AML-193 (cell line): ENCODE measurements around the gene NUB1.

Experiments used
- DNase-seq, 2 experiments: peaks; one replicate each; lab custom pipeline; 2025; lab: John Stamatoyannopoulos, UW

NUB1 gene

DNA sequence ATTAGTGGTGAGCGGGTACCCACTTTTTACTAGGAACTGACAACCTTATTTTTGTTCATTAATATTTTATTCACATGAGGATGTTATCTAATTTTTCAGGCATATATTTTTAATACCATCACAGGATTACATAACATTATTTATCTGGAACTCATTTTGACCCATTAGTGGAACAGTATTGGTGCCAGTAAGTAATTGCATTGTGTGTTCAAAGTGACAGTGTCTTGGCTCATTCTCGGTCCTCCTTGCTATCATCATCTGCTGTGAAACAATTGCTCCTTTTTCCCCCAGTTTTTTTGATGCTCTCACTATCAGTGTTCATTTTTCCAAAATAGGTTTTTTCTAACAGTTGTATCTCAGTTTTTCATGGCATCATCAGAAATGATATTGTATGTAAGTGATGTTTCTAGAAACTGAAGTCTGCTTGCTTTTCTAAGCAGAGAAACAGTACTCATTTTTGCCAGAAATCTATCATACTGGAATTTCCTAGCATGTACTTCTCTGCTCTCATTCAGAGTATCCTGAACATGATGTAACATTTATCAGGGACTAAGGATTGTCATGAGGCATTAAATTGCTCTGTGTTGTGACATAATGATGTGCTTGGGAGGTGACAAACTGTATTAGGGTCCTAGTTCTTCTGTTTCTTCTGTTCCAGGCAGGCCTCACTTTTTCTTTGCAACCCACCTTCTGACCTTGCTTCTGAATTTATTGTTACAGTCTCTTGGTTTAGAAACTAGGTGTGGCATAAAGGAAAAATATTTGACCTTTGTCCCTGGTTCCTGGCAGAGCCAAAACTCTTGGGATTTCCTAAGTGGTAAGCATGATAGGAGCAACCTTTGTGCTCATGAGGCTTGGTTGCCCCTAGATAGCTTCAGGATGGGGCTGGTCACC, 4.2 kb downstream of the NUB1 start:
- DNase-seq, result no peak

DNA sequence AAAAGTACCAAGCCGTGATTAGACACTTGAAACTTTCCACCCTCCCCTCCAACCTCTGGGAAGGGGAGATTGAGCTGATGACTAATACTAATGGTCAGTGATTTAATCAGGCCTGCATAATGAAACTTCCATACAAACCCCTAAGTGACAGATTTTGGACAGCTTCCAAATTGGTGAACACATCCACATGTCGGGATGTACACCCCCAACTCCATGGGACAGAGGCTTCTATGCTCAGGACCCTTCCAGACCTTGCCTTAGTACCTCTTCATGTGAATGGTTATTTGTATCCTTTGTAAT, 4.8 kb downstream of the NUB1 start:
- no peak for DNase-seq

DNA sequence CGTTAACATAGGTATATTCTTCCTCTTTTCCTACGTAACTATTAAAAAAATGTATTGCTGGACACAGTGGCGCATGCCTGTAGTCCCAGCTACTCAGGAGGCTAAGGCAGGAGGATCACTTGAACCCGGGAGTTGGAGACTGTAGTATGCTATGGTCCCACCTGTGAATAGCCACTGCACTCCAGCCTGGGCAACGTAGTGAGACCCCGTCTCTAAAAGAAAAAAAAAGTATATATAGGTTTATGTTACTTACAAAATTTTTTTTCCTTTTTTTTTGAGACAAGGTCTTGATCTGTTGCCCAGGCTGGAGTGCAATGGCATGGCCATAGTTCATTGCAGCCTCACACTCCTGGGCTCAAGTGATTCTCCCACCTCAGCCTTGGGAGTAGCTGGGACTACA, 5.6 kb downstream of the NUB1 start:
- no peak for DNase-seq

DNA sequence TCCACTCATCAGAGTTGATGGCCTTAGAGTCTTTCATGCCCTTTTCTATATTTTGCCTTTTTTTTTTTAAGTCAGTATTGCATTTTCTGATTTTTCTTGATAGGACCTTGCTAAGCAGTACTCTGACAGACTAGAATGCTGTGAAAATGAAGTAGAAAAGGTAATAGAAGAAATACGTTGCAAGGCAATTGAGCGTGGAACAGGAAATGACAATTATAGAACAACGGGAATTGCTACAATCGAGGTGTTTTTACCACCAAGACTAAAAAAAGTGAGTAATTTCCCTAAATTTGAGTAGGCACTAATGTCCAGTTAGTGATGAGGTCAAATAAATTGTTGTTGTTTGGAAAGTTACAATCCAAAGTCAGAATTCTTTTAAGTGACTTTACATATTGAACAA, 7.4 kb downstream of the NUB1 start:
- no peak for DNase-seq

DNA sequence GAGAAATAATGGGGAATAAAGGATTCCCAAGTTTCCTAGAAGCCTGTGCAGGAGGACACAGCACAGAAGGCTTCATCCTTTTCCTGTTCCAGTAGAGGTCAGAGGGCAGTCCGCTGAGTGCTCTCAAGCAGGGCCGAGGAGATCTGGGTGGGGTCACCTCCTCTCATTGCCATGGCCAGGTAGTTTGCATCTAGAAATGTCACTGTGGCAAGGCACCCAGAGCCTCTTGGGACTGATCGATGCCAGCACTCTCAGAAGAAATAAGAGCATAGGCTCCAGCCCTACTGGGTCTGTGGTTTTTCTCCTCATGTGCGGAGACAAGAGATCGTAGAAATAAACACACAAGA, 7.9 kb downstream of the NUB1 start:
- no peak for DNase-seq

DNA sequence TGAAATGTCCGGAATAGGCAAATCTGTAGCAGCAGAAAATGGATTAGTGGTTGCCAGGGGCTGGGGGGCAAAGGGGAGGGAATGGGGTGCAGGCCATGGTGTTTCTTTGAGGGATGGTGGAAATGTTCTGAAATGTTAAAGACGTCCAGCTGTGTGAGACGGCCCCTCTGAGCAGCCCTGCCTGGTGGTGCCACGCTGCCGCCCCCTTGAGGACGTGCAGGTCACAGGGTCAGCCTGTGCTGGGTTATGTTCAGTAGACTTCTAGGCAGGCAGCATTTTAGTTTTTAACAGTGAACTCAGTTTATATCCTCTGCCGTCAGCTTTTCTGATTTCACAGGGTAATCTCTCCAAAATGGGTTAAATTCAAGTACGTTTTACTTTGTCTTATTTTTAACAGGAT, 9.4 kb downstream of the NUB1 start:
- DNase-seq, result no peak

DNA sequence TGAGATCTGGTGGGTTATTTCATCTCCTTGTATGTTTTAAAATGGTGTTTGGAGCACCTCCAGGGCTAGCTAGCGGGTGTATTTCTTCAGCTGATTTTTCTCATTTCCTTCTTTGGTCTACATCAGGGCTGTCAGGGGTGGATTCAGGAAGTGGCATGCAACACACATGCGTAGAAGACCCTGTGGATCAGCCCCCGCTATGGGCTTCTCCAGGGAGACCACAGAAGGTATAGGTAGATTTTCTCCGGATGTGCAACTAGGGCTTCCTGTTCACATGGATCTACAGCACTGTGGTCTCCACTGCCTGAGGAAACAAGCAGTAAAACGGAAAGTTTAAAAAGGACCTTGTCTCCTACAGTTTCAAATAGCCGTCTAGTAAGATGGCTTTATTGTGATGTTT, 10.4 kb downstream of the NUB1 start:
- DNase-seq, result no peak

DNA sequence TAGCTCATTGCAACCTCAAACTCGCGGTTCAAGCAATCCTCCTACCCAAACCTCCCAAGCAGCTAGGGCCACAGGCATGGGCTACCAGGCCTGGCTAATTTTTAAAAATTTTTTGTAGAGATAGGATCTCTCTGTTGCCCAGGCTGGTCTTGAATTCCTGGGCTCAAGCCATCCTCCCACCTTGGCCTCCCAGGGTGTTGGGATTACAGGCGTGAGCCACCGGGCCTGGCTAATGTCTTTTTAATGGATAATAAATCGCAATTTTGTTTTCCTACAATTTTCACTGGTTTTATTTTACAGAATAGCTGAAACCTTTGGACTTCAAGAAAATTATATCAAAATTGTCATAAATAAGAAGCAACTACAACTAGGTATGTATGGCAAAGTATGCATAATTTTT, 10.9 kb downstream of the NUB1 start:
- no peak for DNase-seq

DNA sequence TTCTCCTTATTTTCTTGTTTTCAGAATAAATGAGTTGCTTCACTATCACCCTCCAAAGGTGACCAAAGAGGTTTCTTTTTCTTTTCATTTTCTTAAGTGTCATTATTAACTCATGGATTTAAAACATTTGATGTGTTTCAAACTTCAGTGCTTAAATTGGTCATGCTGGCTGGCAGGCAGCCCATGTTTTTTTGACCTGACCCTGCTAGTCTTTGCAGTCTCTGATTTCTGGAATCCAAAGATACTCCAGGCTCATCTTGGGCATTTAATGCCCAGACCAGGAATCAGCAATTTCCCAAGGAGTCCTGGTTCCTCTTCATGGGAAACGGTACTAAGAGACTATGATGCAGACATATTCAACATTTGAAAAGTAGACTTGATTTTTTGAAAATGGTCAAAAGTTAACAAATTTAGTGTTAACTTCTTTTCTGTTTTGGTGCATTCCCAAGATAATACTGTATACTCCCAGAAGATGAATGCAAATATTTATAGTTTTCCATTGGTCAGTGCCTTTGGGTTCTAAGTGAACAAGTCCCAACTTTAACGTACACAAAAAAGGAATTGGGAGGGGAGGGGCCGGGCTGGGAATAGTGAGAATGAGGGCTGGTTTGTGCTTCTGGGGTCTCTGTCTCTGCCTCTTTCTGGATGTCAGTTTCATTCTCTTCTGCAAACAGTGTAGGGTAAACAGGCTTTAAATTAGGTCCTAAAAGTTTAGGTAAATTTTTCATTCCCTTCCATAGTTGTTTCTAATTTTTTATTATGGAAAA, 19.8 kb downstream of the NUB1 start:
- DNase-seq, result no peak

DNA sequence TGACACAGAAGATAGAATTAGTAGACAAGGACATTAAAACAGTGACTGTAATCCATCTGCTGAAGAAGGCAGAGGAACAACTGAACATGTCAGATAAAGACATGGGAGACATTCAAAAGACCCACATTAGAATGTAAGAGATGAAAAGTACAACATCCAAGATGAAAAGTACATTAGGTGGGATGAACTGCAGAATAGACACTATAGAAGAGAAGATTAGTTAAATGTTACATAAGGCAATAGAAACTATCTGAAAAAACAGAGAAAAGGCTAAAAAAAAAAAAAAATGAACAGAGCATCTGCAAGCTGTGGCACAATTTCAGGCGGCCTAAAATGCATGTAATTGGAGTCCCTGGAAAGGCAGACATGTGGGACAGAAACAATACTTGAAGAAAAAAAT, 21.6 kb downstream of the NUB1 start:
- no peak for DNase-seq

DNA sequence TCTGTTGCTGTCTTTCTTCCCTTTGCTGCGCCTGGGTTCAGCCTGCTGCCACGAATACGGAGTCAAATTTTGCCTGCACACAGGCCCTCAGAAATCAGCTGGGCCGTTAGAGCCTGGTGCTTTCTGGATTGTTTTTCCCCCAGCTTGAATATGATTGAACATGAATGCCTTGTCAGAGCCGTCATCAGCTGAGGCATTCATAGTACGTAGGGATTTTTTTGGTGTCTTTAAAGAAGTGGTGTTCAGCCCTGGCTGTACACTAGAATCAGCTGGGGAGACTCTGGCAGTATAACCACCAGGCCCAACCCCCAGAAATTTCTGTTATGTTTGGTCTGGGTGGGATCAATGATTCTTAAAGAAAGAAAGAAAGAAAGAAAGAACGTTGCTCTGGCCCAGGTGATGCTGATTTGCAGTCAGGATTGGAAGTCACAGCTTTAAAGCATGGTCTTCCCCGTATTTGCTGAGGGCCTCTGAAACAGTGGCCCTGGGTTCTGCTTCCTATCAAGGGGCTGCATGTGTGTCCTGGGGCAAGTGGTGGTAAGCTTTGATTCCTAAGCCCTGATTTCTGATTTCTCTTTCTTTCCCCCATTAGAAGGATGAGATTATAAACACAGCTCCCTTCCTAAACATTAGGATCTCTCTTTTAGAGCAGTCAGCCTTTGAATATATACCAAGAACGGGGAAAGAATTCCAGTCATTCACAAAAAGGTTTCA, 24.7 kb downstream of the NUB1 start:
- no peak for DNase-seq

DNA sequence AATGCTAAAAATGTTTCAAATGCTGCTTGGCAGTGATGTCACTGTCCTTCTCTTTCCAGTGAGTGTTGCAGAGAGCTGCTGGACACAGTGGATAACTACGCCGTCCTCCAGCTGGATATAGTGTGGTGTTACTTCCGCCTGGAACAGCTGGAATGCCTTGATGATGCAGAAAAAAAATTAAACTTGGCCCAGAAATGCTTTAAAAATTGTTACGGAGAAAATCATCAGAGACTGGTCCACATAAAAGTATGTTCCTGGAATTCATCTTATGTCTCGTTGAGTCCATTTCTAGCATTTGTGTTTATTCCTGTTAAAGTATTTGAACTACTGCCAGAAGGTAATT, 25.2 kb downstream of the NUB1 start:
- DNase-seq, result no peak

DNA sequence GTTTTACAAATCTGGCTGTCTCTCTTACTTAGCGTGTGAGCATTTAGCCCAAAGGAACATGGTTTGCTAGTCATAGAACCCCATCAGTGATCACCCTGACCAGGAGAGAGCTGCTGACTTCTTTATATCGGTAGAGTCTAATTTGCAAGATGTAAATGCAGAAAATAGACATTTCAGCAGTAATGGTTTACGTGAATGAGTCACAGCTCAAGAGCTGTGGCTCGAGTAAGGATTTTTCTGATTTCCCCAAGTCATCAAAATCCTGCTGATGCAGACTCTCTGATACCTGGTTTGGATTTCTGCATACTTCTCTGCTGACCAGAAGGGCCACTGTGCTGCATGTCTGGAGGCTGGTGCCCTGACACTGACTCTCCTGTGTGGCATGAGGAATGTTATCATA, 25.7 kb downstream of the NUB1 start:
- no peak for DNase-seq

DNA sequence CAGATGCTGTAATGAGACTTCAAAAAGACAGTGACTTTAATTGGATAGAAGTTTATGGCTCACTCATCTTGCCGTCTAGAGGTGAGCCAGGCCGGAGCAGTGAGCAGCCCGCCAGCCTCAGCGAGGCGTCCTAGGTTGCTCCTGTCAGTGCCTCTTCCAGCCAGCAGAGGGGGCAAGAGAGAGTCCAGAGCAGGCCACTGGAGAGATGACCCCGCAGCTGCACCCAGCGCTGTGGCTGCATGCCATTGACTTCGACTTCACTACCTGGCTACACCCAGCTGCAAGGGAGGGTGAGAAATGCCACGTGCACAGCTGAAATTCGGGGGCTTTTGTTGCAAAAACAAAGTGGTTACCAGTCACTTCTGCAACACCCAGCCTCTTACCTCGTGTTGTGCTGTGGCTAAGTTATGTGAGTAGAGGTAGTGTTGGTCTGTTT, 26.5 kb downstream of the NUB1 start:
- DNase-seq, result peak; percentile 45 to 70

DNA sequence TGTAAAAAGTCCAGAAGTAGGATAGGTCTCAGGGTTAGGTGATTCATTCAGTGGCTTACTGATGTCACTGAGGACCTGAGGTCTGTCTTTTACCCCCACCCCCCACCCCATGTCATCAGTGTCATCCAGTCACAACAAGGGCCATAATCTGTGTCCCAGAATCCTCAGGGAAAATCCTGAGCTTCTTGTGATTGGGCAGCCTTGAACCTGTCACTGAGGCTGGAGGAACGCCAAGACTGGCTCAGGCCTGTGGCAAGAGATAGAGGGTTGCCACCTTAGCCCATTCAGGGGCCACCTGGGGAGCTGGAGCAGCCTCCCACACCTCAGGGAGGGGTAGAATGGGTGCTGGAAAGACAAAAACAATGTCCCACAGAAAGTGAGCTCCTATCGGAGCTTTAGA, 29.7 kb downstream of the NUB1 start:
- DNase-seq, result no peak

DNA sequence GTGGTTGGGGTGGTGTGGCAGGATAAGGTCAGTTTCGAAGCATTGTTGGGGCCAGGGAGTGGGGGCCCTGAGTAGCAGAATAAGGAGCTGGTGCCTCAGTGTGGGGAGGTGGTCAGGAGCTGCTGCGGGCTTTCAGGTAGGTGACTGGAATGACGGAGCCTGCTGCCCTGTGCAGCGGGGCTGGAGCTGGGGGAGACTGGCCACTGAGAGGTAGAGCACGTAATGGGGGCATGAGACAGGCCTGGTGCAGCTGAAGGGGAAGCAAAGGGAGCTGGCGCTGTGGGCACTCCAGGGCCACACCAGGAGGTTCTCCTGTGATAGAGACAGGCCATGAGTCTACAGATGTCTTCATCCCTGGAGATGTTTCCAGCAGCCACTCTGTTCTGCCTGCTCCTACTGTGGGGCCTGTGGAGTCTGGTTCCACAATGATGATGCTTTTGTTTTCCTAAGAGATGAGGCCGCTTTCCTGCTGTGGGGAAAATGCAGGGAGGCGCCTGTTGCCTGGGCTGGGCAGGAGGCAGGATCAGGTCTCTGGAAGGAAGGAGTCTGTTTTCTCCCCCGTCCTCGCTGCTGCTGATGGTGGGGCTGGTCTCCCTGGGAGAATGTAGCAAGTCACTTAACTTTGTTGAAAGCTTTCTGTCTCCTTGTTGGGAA, 31.1 kb downstream of the NUB1 start:
- DNase-seq, result no peak

DNA sequence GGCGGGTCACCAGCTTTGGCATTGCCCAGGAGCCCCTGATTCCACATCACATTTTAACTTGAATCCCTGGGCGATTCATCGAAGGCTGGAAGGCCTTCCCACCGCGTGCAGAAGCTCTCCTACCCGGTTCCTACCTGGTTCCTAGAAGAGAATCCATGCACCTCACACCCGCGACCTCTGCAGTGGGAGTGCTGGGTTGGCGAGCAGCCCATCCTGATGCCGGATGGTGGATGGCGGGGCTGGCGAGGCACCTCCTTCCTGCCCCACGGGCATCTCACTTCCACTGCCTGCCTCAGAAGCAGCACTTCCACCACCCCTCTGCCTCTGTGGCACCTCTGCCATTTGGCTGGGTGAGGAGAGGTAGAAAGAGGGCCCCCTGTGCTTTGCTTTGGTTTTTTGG, 32.0 kb downstream of the NUB1 start:
- no peak for DNase-seq

DNA sequence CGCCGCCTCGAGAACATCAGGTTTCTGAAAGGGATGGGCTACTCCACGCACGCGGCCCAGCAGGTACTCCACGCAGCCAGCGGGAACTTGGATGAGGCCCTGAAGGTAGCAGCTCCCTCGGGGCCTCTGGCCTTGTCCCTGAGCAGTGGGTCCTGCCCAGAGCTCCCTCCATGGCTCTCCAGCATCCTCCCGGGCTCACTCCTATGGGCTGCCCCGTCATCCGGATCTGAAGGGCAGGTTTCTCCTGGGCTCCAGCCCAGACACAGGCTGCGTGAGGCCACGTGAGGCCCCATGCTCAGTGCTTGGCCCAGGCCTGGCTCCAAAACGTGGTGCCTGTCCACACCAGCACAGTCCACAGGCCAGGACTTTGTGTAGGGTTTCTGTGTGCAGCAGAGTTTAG, 32.5 kb downstream of the NUB1 start:
- no peak for DNase-seq

DNA sequence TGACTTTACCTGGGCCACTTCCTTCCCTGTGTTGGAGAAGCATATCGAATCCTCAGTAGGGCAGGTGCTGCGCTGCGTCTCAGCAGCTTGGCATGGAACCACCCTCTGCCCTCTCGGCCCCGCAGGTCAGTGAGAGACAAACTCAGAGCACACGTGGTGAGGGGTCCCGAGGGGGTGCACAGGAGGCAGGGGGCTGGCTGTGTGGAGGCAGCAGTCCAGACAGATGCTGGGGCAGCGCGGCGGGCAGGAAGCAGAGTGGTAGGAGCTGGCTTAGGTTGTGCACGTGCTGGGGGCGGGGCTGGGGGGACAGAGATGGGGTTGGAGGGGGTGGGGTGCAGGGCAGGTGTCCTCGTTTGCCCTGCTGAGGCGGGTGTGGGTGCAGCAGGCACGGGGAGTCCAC, 33.1 kb downstream of the NUB1 start:
- no peak for DNase-seq

DNA sequence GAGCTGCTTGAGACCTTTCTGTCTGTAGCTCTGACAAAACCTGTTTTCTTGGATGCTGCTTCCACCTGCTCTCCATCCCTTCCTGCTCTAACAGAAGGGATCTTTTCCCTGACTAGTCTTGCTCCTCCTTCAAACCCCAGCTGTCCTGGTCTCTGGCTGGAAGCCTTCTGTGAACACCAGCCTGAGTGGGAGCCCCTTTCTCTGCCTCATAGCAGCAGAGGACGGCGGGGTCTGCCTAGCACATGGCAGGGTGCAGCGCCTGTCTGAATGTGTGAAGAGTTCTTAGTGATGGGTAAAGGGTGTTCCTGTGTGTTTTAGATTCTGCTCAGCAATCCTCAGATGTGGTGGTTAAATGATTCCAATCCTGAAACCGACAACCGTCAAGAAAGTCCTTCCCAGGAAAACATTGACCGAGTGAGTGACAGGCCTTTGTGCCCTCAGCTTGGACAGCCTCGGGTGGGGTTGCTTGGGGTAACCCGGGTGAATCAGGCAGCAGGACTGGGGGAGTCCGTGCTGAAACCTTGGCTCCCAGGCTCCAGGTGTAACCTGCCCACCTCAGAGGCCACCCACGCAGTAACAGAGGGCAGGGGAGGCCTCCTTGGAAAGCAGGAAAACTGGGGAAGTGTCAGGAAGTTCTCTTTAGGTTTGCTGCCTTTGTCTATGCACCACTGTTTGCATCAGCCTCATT, 34.1 kb downstream of the NUB1 start:
- DNase-seq, result no peak

DNA sequence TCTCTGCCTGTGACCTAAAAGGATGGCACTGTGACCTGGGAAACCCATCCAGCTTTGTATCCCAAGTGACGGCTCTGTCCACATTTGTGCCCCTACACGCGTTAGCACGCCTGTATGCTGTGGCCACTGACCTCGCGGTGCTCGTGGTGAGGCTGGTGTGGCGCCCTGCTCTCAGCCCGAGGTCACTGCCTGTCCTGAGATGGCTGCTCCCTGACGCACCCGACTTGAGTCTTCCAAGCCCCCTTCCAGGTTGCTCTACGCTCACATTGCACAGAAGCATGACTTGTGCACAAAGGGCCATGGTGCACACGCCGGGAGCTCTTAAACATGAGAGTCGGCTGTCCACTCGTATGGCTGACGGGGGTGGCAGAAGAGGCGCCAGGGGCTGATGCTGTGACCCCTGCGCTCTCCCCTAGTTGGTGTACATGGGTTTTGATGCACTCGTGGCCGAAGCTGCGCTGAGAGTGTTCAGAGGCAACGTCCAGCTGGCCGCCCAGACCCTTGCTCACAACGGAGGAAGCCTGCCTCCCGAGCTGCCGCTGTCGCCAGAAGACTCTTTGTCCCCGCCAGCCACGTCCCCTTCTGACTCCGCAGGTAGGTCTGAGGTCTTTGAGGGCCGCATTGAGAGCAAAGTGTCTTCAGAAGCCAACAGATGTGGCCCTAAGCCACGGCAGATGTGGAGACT, 34.7 kb downstream of the NUB1 start:
- DNase-seq, result no peak

DNA sequence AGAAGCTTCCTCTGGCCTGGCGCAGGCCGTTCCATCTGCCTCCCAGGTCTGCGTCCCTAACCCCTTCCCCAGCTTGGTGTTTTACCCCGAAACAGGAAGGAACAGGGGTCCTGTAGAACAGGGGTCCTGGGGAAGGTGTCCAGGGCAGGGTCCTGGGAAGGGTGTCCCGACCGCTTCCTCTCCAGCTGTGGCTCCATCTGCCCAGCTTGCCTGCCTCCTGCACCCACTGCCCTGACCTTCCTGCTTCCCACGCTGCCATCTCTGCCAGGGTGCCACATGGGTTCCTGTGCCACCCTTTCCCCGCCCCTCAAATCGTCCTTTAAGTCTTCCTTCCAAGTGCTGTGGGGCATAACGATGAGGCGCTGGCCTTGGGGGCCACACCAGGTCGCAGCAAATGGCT, 35.8 kb downstream of the NUB1 start:
- DNase-seq, result no peak
